Smooth muscle cell (in vitro differentiated cells): ENCODE data around the gene RBM39. TPM values are rescaled to one million over a fixed set of nuclear protein-coding genes. Genes with fewer than 3 reads are reported as not detected.

ENCODE experiments used
- DNase-seq: peaks from one replicate; lab custom pipeline; 2025; ENCODE audit not compliant: unreplicated experiment; lab: John Stamatoyannopoulos, UW
- H2AFZ ChIP-seq: fragments of 200-600 bp; sonication (generic); 2 replicates; pipeline ENCODE4 v1.6.0; 2016; ENCODE audit warnings: antibody characterized with exemption, low read depth, mild to moderate bottlenecking
- H3F3A ChIP-seq: fragments of 200-600 bp; sonication (generic); 2 replicates; pipeline ENCODE4 v1.6.0; 2017; ENCODE audit warnings: antibody characterized with exemption, low read depth
- H3K27ac ChIP-seq: fragments of 200-600 bp; sonication (generic); 2 replicates; pipeline ENCODE4 v1.5.1; 2016; ENCODE audit warnings: low read depth, mild to moderate bottlenecking
- H3K27me3 ChIP-seq: fragments of 200-600 bp; sonication (generic); 2 replicates; pipeline ENCODE4 v1.6.1; 2016; ENCODE audit warnings: low read depth, mild to moderate bottlenecking
- H3K36me3 ChIP-seq: fragments of 200-600 bp; sonication (generic); 2 replicates; pipeline ENCODE4 v1.5.1; 2016; ENCODE audit warnings: low read depth
- H3K4me1 ChIP-seq: fragments of 200-600 bp; sonication (generic); 2 replicates; pipeline ENCODE4 v1.5.1; 2016; ENCODE audit warnings: low read depth
- H3K4me2 ChIP-seq: fragments of 200-600 bp; sonication (generic); 2 replicates; pipeline ENCODE4 v1.6.0; 2016; ENCODE audit warnings: mild to moderate bottlenecking
- H3K4me3 ChIP-seq: fragments of 200-600 bp; sonication (generic); 2 replicates; pipeline ENCODE4 v1.5.1; 2016; ENCODE audit warnings: mild to moderate bottlenecking
- H3K79me2 ChIP-seq: fragments of 200-600 bp; sonication (generic); 2 replicates; pipeline ENCODE4 v1.6.0; 2016; ENCODE audit warnings: low read depth, mild to moderate bottlenecking
- H3K9ac ChIP-seq: fragments of 200-600 bp; sonication (generic); 2 replicates; pipeline ENCODE4 v1.6.0; 2016; ENCODE audit warnings: low read depth
- H3K9me3 ChIP-seq: fragments of 200-600 bp; sonication (generic); replicated peaks from 2 replicates; pipeline ENCODE4 v1.5.1; 2016; ENCODE audit warnings: low read depth
- H4K20me1 ChIP-seq: fragments of 200-600 bp; sonication (generic); 2 replicates; pipeline ENCODE4 v1.6.0; 2016; ENCODE audit warnings: low read depth
- WGBS: methylation state at CpG from one replicate; pipeline ENCODE4 v1.1.7; 2016; ENCODE audit warnings: low lambda C conversion rate; 5-methylcytosine and 5-hydroxymethylcytosine counted together
- polyA plus RNA-seq: library from polyadenylated mRNA; unstranded; fragments of >200 nt; fragmentation: Nextera tagmentation; extraction: Ambion mirVana; gene quantifications from 2 replicates; pipeline ENCODE4 v1.2.1, GENCODE V29; 2016
- total RNA-seq: library from RNA; depleted of rRNA; stranded (reverse); fragments of >200 nt; gene quantifications from 2 replicates; pipeline ENCODE4 v1.2.3, GENCODE V29; 2014
- TF ChIP-seq, protein P1 (sequence below): fragments of 200-600 bp; sonication (generic); IDR thresholded peaks from 2 replicates; pipeline ENCODE4 v1.5.1; 2017; ENCODE audit warnings: borderline replicate concordance, mild to moderate bottlenecking, antibody characterized with exemption; ENCODE audit not compliant: insufficient read depth, poor library complexity, severe bottlenecking

The RBM39 gene
- total and polyA plus RNA-seq, 2 experiments from 2014 or later, result 139 to 408 TPM

DNA sequence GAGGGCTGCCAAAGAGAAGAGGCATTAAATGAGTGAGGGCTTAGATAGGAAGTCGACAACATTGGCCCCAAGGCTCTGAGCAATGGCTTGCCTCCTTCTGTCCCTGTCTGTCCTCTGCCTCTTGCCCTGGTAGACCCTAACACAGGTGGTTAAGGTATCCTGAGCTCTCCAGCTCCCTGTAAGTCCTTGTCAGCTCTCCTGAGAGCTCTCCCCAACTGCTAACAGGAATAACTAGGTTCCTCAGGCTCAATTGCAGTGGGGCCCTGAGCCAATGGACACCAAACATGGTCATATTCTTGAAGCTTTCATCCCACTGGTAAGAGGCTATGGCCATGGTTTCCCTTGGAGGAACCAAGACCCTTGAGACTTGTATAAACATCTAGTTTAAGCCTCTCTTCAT lies 72.4 kb downstream of the RBM39 start:
- no peaks in the 10 kb centered on the region for H3K9me3 ChIP-seq
- no peak overlapping the region for H3K9ac ChIP-seq
- no peak overlapping the region for H3K27ac ChIP-seq
- TF ChIP-seq, protein P1, sequence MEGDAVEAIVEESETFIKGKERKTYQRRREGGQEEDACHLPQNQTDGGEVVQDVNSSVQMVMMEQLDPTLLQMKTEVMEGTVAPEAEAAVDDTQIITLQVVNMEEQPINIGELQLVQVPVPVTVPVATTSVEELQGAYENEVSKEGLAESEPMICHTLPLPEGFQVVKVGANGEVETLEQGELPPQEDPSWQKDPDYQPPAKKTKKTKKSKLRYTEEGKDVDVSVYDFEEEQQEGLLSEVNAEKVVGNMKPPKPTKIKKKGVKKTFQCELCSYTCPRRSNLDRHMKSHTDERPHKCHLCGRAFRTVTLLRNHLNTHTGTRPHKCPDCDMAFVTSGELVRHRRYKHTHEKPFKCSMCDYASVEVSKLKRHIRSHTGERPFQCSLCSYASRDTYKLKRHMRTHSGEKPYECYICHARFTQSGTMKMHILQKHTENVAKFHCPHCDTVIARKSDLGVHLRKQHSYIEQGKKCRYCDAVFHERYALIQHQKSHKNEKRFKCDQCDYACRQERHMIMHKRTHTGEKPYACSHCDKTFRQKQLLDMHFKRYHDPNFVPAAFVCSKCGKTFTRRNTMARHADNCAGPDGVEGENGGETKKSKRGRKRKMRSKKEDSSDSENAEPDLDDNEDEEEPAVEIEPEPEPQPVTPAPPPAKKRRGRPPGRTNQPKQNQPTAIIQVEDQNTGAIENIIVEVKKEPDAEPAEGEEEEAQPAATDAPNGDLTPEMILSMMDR, result no peak
- H3K4me3 ChIP-seq, result no peak overlapping the region
- 95% methylated on average over 1 of the region's 1 CpG for WGBS
- DNase-seq, result no peak
- peaks cover under 1% of the 10 kb centered on the region for H3K79me2 ChIP-seq
- peaks cover 6% of the 10 kb centered on the region for H3K36me3 ChIP-seq
- H3K27me3 ChIP-seq, result no peaks in the 10 kb centered on the region
- no peaks in the 10 kb centered on the region for H3K4me1 ChIP-seq
- no peaks in the 10 kb centered on the region for H4K20me1 ChIP-seq
- no peak overlapping the region for H2AFZ ChIP-seq
- H3F3A ChIP-seq, result no peaks in the 10 kb centered on the region
- no peak overlapping the region for H3K4me2 ChIP-seq

GRCh38 chr20:35669221-35669620 lies 72.8 kb downstream of the RBM39 start:
- Histone ChIP-seq H3K4me3 (no peak overlapping the region), H3K9me3 (no peaks in the 10 kb centered on the region), H4K20me1 (no peaks in the 10 kb centered on the region), H3F3A (no peaks in the 10 kb centered on the region), H3K79me2 (peaks cover 5% of the 10 kb centered on the region), H3K27me3 (no peaks in the 10 kb centered on the region), H3K9ac (no peak overlapping the region), H2AFZ (no peak overlapping the region), H3K27ac (no peak overlapping the region), H3K4me1 (no peaks in the 10 kb centered on the region), H3K36me3 (peaks cover 6% of the 10 kb centered on the region), H3K4me2 (no peak overlapping the region)
- 93% methylated on average over 5 of the region's 5 CpGs for WGBS
- DNase-seq, result no peak
- TF ChIP-seq, protein P1, result no peak

- no peak overlapping the region for H3K27ac ChIP-seq
- over 99% methylated on average over 17 of the region's 17 CpGs for WGBS
- H3K79me2 ChIP-seq, result peaks cover 38% of the 10 kb centered on the region
- H2AFZ ChIP-seq, result no peak overlapping the region
- no peaks in the 10 kb centered on the region for H3F3A ChIP-seq
- no peak overlapping the region for H3K4me2 ChIP-seq
- no peaks in the 10 kb centered on the region for H3K27me3 ChIP-seq
- no peak overlapping the region for H3K9ac ChIP-seq
- TF ChIP-seq, protein P1, result no peak
- H4K20me1 ChIP-seq, result peaks cover 32% of the 10 kb centered on the region
- H3K36me3 ChIP-seq, result no peaks in the 10 kb centered on the region
- H3K4me1 ChIP-seq, result peaks cover 26% of the 10 kb centered on the region
- H3K9me3 ChIP-seq, result no peaks in the 10 kb centered on the region
- no peak overlapping the region for H3K4me3 ChIP-seq
- DNase-seq, result no peak
Measured at GRCh38 chr20:35665949-35666288, 76.1 kb downstream of the RBM39 start.

DNA sequence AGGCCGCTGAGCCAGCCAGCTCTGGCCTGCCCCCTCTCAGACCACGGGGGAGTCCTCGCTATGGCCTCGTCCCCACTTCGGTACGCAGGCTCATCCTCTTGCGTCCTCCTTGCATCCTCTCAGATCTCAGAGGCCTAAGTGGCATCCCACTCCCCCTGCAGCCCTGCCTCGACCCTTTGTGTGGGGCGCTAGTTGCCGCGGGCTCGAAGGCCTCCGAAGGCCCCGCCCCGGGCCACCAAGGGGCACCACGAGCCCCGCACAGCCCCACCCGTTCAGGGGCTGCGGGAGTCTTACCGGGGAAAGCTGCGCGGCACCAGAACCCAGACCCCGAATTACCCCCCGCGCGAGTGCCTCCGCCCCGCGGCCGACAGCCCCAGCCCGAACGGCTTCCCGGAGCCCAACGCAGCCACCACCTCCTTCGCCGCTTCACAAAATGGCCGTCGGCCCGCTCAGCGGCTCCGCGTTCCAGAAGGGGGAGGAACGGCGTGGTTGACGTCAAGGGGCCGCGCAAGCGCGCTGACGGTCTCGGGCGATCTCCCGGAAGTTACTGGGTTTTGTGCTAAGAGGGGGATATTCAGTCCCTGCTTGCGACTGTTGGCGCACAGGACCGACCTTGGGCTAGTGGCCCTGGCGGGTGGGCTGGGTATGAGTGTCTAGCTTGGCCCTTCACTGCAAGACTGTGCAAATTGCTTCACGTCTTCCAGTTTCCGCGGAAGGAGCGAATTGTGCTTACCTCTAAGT lies 77.4 kb downstream of the RBM39 start, which contains the start of the genes CPNE1 and RBM12:
CPNE1 (minus strand) TSS at position 435 of the 741 bp plus-strand sequence. CDS start 31,977 bp downstream, outside the sequence.
RBM12 (minus strand) TSS at position 435 of the 741 bp plus-strand sequence. CDS start 9,578 bp downstream, outside the sequence.
- H3K9ac ChIP-seq, result peak within 1 kb of the TSS; percentile 97
- TF ChIP-seq, protein P1, result no peak
- H3K9me3 ChIP-seq, result no peaks in the 10 kb centered on the region
- H3K27ac ChIP-seq, result peak within 1 kb of the TSS; percentile 93
- H3K4me2 ChIP-seq, result peak within 1 kb of the TSS; percentile 95
- no peaks in the 10 kb centered on the region for H3K36me3 ChIP-seq
- peak; percentile 80 for DNase-seq
- H3K4me1 ChIP-seq, result peaks cover 37% of the 10 kb centered on the region
- peak within 1 kb of the TSS; percentile 57 for H2AFZ ChIP-seq
- H4K20me1 ChIP-seq, result peaks cover 45% of the 10 kb centered on the region
- H3K79me2 ChIP-seq, result peaks cover 51% of the 10 kb centered on the region
- peak within 1 kb of the TSS; percentile 80 for H3K4me3 ChIP-seq
- no peaks in the 10 kb centered on the region for H3K27me3 ChIP-seq
- no peaks in the 10 kb centered on the region for H3F3A ChIP-seq
- under 1% methylated on average over 57 of the region's 61 CpGs for WGBS
